ENCODE measurements around the gene DNM3. TPM values are rescaled to one million over a fixed set of nuclear protein-coding genes. Genes with fewer than 3 reads are reported as not detected.

DNM3 gene
- total RNA-seq, 1 donor from 2014 or later: 1.1 TPM

GRCh38 chr1:172456344-172456769 lies 615.1 kb downstream of the DNM3 start:
- DNase-seq (ENCODE audit: low spot score): no peak
- Histone ChIP-seq H3K27me3 (no peaks in the 10 kb centered on the region), H3K36me3 (no peaks in the 10 kb centered on the region), H3K27ac (no peak overlapping the region), H3K4me2 (no peak overlapping the region), H3K9me3 (ENCODE audit: low read depth) (no peaks in the 10 kb centered on the region), H3F3A (ENCODE audit: low read depth) (peaks cover 27% of the 10 kb centered on the region), H3K4me3 (no peak overlapping the region), H3K9ac (no peak overlapping the region), H4K20me1 (ENCODE audit: low read depth) (no peaks in the 10 kb centered on the region), H3K4me1 (peaks cover 36% of the 10 kb centered on the region), H2AFZ (replicated peaks) (no peak overlapping the region), H3K79me2 (ENCODE audit: low read depth) (no peaks in the 10 kb centered on the region)
- Mint-ChIP-seq H3K4me3 (no peak overlapping the region), H3K9me3 (peaks cover 2% of the 10 kb centered on the region), H3K27ac (no peak overlapping the region), H3K27me3 (ENCODE audit: insufficient read depth, low read depth) (peaks cover 4% of the 10 kb centered on the region), H3K36me3 (no peaks in the 10 kb centered on the region), H3K4me1 (peaks cover 49% of the 10 kb centered on the region)
- no peak for TF ChIP-seq EZH2 (IDR thresholded peaks at IDR 0.05)
- no peak for TF ChIP-seq CTCF (IDR thresholded peaks at IDR 0.05)
- no peak for TF ChIP-seq EZH2phosphoT487 (IDR thresholded peaks at IDR 0.05)

- no peak for DNase-seq (ENCODE audit: low spot score)
- Mint-ChIP-seq H3K27ac (no peak overlapping the region), H3K27me3 (ENCODE audit: insufficient read depth, low read depth) (peaks cover 4% of the 10 kb centered on the region), H3K4me3 (no peak overlapping the region), H3K4me1 (peaks cover 45% of the 10 kb centered on the region), H3K9me3 (peaks cover 2% of the 10 kb centered on the region), H3K36me3 (no peaks in the 10 kb centered on the region)
- Histone ChIP-seq H4K20me1 (ENCODE audit: low read depth) (no peaks in the 10 kb centered on the region), H3K4me2 (no peak overlapping the region), H3K9ac (no peak overlapping the region), H2AFZ (replicated peaks) (no peak overlapping the region), H3K79me2 (ENCODE audit: low read depth) (no peaks in the 10 kb centered on the region), H3K36me3 (no peaks in the 10 kb centered on the region), H3K27ac (no peak overlapping the region), H3F3A (ENCODE audit: low read depth) (peaks cover 23% of the 10 kb centered on the region), H3K4me1 (peaks cover 38% of the 10 kb centered on the region), H3K9me3 (ENCODE audit: low read depth) (no peaks in the 10 kb centered on the region), H3K27me3 (no peaks in the 10 kb centered on the region), H3K4me3 (no peak overlapping the region)
- TF ChIP-seq EZH2phosphoT487 (IDR thresholded peaks at IDR 0.05): no peak
- no peak for TF ChIP-seq EZH2 (IDR thresholded peaks at IDR 0.05)
- no peak for TF ChIP-seq CTCF (IDR thresholded peaks at IDR 0.05)
Observed at GRCh38 chr1:172457479-172458130, 616.3 kb downstream of the DNM3 start.

- Mint-ChIP-seq H3K27me3 (ENCODE audit: insufficient read depth, low read depth) (peaks cover under 1% of the 10 kb centered on the region), H3K4me1 (peaks cover 26% of the 10 kb centered on the region), H3K4me3 (no peak overlapping the region), H3K27ac (no peak overlapping the region), H3K9me3 (peaks cover 2% of the 10 kb centered on the region), H3K36me3 (no peaks in the 10 kb centered on the region)
- DNase-seq (ENCODE audit: low spot score): no peak
- Histone ChIP-seq H3K79me2 (ENCODE audit: low read depth) (no peaks in the 10 kb centered on the region), H3F3A (ENCODE audit: low read depth) (peaks cover 18% of the 10 kb centered on the region), H4K20me1 (ENCODE audit: low read depth) (no peaks in the 10 kb centered on the region), H3K4me3 (peak overlapping the region; percentile 22), H3K4me2 (peak overlapping the region; percentile 68), H3K4me1 (peaks cover 30% of the 10 kb centered on the region), H3K9me3 (ENCODE audit: low read depth) (no peaks in the 10 kb centered on the region), H2AFZ (replicated peaks) (no peak overlapping the region), H3K27me3 (no peaks in the 10 kb centered on the region), H3K36me3 (no peaks in the 10 kb centered on the region), H3K27ac (peak overlapping the region; percentile 89), H3K9ac (no peak overlapping the region)
- TF ChIP-seq EZH2phosphoT487 (IDR thresholded peaks at IDR 0.05) (no peak), CTCF (IDR thresholded peaks at IDR 0.05) (no peak)
Observed at GRCh38 chr1:172460177-172460576, 618.9 kb downstream of the DNM3 start.

Measured in neural progenitor cell (in vitro differentiated cells).